Posterior cingulate gyrus (tissue), 11 donors: ENCODE measurements around the gene CLDN9.

ENCODE experiments used
- DNase-seq, 10 donors: peaks; one replicate each; pipeline versions ENCODE4 v3.0.0 to v3.0.0-alpha.2; 2020 to 2021; ENCODE audit warnings: mixed read lengths in 3 of 10
- intact Hi-C: fragments of 100-400 bp; cut with DNase I; formaldehyde crosslinking; loops from one replicate; pipeline ENCODE4 v1.15.1; 2023

CLDN9 gene, protein sequence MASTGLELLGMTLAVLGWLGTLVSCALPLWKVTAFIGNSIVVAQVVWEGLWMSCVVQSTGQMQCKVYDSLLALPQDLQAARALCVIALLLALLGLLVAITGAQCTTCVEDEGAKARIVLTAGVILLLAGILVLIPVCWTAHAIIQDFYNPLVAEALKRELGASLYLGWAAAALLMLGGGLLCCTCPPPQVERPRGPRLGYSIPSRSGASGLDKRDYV

DNA sequence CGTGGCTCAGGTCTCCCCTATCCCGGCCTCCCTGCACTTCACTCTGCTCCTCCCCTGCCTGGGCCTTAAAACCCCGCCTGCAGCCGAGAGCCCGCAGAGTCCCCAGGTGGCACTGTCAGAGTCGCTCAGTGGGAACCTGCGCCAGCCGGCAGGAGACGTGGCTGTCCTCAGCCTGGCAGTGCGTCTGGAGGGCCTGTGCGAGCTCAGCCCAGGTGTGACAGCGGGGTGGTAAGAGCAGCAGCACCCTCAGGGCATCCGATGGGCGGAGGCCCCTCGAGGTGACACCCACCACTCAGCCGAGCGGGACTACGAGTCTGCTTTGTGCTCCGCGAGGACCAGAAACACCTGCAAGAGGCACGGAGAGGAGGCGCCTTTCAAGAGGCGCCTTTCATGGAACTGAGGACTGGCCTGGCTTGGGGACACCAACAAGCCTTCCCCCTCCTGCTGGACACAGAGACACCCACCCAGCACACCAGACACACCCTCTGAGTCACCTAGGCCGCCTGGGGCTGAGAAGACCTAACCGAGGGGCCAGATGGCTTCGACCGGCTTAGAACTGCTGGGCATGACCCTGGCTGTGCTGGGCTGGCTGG, at the start of gene CLDN9:
CLDN9 (plus strand) TSS at position 96 of the 593 bp plus-strand sequence; CDS start at position 536, 440 bp downstream.
- intact Hi-C loops: no loop called here
- peak in 1 of 10 donors; percentile 61 for DNase-seq

DNA sequence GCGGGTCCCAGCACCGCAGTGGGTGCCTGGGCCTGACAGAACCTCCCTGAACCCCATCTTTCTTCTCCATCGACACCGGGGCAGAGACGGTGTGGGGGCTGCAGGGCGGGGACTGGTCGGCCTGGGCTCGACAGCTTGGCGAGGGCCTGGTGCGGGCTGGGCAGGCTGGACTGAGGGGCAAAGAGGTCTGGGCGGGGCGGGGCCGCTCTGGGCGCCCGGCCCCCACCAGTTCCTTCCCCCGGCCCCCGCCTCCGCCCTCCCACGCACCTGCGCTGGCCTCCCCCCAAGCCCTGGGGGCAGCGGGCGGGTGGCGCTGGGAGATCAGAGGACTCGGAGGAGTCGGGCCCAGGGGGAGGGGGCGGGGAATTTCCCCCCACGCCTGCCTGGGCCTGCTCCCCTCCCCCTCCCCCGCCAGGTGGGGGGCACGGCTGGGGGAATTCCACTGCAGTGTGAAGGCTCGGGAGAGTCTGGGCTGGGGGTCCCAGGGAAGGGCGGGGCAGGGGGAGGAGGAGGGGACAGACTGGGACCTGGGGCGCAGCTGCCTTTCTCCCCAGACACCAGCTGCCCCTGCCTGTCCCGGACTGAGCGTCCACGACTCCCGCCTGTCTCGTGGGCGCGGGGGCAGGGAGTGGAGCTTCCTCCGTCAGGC, 49.5 kb upstream of the CLDN9 start:
- intact Hi-C loops: no loop called here
- no peak for DNase-seq

DNA sequence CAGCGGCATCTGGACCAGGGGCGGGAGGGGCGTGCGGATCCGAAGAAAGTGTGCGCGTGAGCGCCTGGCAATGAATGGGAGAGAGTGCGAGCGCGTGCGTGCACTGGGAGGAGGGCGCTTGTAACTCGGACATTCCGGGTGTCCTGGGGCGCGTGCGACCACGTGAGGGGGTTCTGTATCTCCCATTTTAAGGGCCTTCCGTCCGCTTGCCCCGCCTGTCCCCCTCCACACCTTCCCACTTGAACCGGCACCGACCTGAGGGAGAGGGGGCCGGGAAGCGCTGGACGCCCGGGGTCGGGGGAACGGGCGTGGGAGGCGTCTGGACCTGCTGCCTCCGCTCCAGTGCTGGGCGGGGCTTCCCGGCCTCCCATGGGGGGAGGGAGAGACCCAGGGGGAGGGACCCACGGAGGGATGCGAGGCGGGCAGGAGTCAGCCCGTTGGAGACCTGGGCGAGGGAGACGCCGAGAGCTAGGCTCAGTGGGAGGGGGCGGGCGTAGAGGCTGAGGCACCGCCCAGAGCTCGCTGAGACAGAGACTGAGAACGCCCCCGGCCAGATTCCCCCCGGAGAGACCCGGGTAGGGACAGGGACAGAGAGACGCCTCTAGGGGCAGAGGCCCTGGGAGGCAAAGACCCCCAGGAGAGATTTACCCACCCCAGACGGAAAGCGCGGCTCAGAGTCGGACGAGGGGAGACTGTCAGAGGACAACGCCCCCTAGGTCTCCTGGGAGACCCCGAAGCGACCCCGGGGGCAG, 48.8 kb upstream of the CLDN9 start, which contains the start of gene KREMEN2:
KREMEN2 (plus strand) TSS at position 553 of the 752 bp plus-strand sequence. CDS start 246 bp downstream, outside the sequence.
- DNase-seq: peak in 2 of 10 donors; percentile 82 to 83
- intact Hi-C loops: no loop called here

DNA sequence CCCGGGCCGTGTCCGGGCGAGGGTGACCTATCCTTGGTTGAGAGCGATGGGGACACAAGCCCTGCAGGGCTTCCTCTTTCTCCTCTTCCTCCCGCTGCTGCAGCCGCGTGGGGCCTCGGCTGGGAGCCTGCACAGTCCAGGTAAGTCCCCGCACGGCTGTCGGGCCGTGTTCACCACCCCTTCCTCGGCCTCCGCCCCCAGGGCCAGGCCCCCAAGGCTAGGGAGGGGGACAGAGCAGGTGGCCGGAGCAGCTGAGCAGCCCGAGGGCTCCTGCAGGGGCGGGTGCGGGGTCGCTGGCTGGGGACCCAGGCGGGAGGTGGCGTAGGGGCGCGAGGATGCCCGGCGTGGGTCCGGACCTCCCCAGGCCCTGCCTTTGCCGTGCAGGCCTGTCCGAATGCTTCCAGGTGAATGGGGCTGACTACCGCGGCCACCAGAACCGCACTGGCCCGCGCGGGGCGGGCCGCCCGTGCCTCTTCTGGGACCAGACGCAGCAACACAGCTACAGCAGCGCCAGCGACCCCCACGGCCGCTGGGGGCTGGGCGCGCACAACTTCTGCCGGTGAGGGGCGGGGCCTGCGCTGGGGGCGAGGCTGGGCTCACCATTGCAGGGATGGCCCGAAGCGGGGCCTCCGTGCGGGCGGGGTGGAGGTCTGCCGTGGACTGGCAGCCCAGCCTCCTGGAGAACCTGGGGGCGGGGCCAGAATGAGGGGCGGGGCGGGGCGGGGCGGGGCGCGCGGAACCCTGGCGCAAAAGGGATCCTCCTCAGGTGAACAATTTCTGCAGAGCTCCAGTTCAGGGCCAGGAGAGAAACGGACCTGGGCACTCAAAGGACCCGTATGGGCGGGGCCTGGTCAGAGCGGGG, 48.0 kb upstream of the CLDN9 start:
- intact Hi-C loops: no loop called here
- peak in 1 of 10 donors; percentile 67 for DNase-seq

DNA sequence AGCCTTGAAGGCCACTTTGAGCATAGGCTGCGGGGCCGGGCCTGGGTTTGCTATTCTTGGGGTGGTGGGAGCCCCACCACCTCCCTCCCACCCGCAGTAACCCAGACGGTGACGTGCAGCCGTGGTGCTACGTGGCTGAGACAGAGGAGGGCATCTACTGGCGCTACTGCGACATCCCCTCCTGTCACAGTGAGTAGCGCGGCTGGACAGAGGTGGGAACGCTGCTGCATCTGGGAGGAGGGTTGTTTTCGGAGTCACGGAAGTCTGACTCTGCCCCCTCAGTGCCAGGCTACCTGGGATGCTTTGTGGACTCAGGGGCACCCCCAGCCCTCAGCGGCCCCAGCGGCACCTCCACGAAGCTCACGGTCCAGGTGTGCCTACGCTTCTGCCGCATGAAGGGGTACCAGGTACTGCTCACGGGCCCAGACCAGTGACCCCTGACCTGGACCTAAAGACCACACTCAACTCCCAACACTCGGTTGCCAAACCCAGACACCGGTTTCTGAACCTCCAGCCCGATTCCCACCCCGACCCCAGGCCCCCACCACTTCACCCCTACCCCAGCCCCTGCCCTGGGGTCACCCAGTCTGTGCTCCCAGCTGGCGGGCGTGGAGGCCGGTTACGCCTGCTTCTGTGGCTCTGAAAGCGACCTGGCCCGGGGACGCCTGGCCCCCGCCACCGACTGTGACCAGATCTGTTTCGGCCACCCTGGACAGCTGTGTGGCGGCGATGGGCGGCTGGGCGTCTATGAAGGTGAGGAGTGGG, 46.5 kb upstream of the CLDN9 start:
- intact Hi-C loops: no loop called here

GRCh38 chr16:2966808-2967191, 45.9 kb upstream of the CLDN9 start:
- no peak for DNase-seq
- intact Hi-C loops: no loop called here

More for the DNA sequence above, 46.5 kb upstream of the CLDN9 start:
- no peak for DNase-seq

- no peak for DNase-seq
- intact Hi-C loops: no loop called here
Measured at GRCh38 chr16:2967211-2967631, 45.5 kb upstream of the CLDN9 start.

DNA sequence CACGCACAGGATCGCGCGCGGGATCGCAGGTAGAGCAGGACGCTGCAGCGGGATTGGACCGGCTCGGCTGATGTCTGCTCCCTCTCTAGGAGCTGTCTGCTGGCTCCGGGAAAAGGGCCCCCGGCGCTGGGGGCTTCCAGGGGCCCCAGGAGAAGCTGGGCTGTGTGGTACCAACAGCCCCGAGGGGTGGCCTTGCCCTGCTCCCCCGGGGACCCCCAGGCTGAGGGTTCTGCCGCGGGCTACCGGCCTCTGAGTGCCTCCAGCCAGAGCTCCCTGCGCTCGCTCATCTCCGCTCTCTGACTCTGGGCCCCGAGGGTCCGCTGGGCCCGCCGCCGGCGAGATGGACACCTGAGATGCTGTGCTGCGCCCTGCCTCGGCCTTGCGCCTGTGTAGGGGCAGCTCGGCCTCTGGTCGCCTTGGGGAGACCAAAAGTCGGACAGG, 45.0 kb upstream of the CLDN9 start:
- intact Hi-C loops: no loop called here
- DNase-seq: no peak

DNA sequence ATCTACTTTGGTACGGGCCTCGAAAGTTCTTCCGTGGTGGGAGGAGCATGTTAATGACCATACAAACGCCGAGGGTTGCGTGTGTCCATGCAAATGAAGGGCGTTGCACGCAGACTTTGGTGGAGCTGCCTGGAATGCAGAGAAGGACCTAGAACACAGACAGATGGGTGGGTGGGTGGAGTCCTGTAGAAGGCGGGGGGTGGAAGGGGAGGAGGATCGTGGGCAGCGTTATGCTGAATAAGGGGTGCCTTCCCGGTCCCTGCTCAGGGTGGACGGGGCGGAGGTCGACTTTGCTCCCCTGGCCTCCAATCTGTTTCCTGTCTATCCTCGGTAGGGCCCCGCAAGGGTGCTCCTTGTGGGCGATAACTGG, 44.4 kb upstream of the CLDN9 start:
- intact Hi-C loops: no loop called here
- DNase-seq: no peak

GRCh38 chr16:2968738-2969544, 43.8 kb upstream of the CLDN9 start, which contains the start of gene PAQR4:
Gene PAQR4 (plus strand): TSS chr16:2969348. CDS start chr16:2969675, 327 bp downstream.
- intact Hi-C loops: no loop called here
- peak; percentile 75 to 98 (median 84) for DNase-seq

DNA sequence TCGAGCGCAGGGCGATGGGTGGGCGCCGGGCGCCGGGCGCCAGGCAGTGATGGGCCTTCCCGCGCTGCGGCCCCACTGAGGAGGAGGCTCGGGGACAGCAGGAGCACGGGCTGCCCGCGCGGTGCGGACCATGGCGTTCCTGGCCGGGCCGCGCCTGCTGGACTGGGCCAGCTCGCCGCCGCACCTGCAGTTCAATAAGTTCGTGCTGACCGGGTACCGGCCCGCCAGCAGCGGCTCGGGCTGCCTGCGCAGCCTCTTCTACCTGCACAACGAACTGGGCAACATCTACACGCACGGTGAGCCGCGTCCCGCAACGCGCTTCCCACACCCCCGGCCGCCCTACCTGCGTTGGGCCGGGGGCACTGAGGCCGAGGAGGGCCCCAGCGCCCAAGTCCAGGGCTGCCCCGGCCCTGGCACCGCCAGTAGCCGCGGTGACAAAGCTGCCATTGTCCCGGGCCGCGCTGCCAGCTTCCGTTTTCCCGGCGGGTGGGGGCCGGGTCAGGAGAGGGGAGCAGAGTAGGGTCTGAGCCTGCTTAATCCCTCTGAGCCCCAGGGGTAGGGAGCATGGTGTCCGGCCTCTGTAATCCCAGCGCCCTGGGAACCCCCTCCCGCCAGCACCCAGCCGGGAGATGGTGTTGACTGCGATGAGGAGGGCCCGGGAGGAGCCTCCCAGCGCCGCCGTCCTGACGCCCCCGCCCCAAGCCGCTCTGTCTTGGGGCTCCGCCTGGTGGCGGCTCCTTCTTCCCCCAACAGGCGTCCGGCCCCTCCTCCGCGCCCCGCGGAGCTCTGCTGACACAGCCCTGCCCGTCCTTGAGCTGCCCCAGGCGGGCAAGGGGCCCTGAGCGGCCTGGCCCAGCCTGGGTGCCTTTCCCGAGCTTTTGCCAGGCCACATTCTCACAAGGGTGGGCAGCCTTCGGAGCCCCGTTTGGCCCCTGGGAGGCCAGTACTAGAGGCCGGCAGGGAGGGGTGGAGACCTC, 42.9 kb upstream of the CLDN9 start:
- intact Hi-C loops: no loop called here
- peak; percentile 51 to 95 (median 68) for DNase-seq

DNA sequence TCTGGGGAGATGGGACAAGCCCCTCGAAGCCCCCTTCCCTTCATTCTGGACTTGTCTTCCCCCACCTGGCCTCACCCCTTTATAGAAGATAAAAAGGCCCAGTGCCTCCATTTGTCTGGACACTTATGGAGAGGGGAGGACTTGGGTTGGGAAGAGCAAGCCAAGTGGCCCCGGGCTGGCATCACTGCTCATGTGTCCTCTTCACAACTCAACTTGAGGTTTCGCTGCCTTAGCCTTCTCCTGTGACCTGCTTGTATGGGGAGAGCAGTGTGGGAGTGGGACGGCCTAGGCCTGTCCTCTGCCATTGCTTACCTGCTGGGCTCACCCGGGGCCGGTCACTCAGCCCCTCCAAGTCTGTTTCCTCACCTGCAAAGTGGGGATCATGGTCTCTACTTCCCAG, 42.2 kb upstream of the CLDN9 start:
- DNase-seq: no peak
- intact Hi-C loops: no loop called here

GRCh38 chr16:2971134-2971984, 41.4 kb upstream of the CLDN9 start:
- intact Hi-C loops: no loop called here
- no peak for DNase-seq

DNA sequence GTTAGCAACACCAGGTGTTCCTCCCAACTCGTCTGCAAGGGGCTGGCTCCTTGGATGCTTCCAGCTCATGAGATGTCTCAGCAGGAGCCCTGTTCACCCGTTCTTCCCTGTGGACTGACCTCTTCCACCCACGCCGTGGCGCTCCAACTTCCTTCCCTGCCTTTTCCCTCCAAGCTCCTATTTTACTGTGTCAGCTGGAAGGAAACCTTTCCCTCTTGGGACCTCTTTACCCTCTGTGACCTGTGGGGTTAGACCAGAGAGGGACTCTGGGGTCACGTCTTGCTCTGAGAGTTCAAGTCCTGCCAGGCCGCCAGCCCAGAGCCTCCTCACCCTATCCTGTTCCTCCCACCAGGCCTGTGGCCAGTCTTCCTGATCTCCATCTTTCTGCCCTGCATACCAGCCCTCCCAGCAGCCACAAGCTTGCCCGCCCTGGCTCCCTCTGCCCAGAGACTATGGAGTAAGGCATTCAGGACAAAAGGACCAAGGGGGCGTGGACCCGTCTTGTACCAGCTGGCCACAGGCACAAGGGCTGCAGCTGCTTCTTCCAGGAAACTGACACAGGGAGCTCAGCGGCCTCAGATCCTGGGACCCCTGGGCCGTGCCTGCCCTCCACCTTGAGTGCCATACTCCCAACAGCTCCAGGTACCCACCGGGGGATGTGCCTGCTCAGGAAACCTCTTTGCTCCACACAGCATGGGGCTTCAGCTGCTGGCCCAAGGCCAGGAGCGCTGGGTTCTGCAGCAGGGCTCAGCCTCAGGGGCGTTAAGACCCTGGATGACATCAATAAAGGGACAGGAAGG, 40.5 kb upstream of the CLDN9 start:
- intact Hi-C loops: no loop called here
- DNase-seq: peak in 1 of 10 donors; percentile 35

DNA sequence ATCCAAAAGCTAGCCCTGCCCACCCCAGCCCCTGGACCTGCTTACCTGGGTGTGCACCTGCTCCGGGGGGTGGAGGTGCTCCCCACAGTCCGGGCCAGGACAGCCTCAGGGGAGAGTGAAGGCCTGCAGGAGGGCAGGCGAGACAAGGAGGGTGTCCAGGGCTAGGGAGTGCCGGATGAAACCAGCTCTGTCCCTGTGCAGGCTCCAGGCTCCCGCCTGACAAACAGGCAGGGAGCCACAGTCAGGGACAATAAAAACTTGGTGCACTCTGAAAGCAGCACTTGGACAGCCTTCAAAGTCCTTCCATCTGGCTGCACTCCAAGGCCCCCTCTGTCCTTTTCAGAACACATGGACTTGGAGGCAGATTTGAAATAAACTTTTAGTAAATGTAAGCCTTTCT, 39.6 kb upstream of the CLDN9 start:
- DNase-seq: peak in 1 of 10 donors; percentile 48
- intact Hi-C loops: no loop called here
